GM20000 (cell line): ENCODE data around the gene JADE3.

Experiments used
- DNase-seq: peaks from one replicate; pipeline ENCODE4 v3.0.0; 2012; ENCODE audit warnings: low spot score
- TF ChIP-seq, protein P1 (sequence below): IDR thresholded peaks from 2 replicates; pipeline ENCODE4 v1.5.1; 2012; ENCODE audit warnings: mild to moderate bottlenecking, control low read depth; ENCODE audit errors: extremely low read depth, missing control alignments

JADE3 gene

DNA sequence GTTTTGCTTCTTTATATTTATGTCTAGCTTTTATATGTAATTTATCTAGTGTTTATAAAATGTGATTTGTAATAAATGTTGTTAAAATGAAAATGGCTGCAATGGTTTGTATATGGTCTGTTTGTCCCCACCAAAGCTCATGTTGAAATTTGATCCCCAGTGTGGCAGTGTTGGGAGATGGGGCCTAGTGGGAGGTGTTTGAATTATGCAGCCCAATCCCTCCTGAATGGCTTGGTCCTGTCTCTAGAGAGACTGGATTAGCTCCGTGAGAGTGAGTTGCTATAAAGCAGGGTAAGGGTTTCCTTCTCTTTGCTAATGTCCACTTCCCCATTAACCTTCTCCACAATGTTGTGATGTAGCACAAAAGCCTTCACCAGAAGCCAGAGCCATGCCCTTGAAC, 30.0 kb upstream of the JADE3 start:
- DNase-seq: no peak
- TF ChIP-seq, protein P1, sequence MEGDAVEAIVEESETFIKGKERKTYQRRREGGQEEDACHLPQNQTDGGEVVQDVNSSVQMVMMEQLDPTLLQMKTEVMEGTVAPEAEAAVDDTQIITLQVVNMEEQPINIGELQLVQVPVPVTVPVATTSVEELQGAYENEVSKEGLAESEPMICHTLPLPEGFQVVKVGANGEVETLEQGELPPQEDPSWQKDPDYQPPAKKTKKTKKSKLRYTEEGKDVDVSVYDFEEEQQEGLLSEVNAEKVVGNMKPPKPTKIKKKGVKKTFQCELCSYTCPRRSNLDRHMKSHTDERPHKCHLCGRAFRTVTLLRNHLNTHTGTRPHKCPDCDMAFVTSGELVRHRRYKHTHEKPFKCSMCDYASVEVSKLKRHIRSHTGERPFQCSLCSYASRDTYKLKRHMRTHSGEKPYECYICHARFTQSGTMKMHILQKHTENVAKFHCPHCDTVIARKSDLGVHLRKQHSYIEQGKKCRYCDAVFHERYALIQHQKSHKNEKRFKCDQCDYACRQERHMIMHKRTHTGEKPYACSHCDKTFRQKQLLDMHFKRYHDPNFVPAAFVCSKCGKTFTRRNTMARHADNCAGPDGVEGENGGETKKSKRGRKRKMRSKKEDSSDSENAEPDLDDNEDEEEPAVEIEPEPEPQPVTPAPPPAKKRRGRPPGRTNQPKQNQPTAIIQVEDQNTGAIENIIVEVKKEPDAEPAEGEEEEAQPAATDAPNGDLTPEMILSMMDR: no peak

- TF ChIP-seq, protein P1: no peak
- no peak for DNase-seq
Observed at GRCh38 chrX:46884799-46885198, 27.4 kb upstream of the JADE3 start.

DNA sequence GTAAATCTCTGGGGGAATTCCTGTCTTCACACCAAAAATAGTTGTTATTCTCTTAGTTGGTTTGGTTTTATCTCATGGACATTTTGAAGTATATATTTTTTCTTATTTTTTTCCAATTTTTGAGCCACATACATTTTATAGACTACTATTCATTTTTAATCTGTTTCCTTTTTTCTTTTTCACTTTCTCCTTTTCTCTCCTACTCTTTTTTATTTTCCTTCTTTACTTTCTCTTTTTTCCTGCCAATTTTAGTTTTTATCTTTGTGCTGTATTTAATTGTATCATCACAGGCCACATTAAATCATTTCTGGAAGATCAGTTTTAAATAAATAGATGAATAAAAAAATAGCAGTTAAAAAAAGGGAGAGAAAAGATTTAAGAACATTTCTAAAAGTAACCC, 14.0 kb upstream of the JADE3 start:
- TF ChIP-seq, protein P1: no peak
- DNase-seq: no peak

- TF ChIP-seq, protein P1: no peak
- peak; percentile 56 for DNase-seq
Observed at GRCh38 chrX:46903458-46904242, 8.6 kb upstream of the JADE3 start.

DNA sequence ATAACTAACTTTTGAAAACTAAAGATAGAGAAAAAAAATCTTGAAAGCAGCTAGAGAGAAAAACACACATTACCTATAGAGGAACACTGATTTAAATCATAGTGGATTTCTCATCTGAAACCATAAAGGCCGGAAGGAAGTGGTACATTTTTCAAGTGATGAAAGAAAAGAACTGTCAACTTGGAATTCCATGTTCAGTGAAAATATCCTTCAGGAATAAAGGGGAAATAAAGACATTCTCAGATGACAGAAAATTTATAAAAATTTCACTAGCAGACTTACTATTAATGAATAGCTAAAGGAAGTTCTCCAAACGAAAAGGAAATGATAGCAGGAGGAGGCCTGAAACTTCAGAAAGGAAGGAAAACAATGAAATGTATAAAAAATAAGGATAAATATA, 7.6 kb upstream of the JADE3 start:
- DNase-seq: no peak
- TF ChIP-seq, protein P1: no peak

DNA sequence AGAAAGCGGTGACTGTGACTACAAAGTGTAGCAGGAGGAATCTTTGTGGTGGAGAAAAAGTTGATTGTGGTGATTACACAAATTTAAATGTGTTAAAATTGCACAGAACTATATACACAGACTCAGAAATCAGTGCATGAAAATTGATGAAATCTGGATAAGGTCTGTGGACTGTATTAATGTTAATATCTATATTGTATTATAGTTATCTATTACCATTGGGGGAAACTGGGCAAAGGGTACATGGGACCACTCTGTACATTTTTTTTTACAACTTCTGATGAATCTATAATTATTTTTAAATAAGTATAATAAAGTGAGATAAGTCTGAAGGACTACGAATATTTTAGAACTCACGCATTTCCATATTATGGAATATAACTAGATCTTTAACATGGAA, 1.8 kb upstream of the JADE3 start:
- no peak for DNase-seq
- TF ChIP-seq, protein P1: no peak

DNA sequence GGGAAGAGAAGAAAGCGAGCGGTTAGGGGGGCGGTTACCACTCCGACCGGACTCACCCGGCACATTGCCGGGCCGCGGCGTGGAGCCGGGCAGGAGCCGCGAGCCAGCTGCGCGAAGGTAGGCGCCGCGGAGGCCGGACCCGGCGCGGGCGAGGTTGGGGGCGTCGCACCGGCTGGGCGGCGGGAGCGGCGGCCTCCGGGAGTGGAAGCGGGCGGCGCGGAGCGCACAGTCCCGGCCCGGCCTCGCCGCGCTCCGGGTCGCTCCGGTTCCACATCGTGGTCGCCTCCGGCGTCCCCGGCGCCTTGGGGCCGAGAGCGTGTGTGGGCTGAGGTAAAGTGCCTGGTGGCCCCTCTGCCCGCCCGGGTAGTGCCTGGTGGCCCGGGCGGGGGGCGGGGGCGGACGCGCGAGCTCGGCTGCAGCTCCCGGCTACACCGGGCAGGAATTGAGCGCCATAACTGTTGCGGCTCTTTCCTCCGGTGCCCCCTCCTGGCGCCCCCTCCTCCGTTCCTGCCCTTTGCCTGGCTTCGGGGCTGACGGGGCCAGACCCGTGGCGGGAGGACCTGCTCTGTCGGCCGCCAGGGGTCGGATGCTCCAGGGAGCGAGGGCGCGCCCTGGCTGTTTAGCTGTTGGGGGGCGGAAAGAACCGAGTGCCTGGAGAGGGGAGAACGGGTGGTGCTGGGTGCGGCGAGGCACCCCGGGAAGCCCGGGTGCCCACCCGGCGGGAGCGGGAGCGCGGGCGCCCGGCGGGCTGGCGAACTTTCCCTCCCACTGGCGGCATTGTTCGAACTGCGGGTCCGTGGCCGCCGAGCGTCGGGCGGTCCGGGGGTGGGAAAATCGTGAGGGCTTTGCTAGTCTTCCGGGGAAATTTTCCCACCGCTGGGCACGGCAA, 626 bp downstream of the JADE3 start:
- DNase-seq: peak; percentile 76

More for the DNA sequence above, 626 bp downstream of the JADE3 start:
- TF ChIP-seq, protein P1: no peak
